Measurements from ENCODE around the gene ABI3BP.
A peak's percentile ranks its signal among the peaks of the same experiment; 100 is the strongest.
"Not testable (repeated sequence)": the region's sequence is repeated elsewhere in the genome, so short reads cannot be mapped to it uniquely, and the experiment has no call there.

ABI3BP gene

DNA sequence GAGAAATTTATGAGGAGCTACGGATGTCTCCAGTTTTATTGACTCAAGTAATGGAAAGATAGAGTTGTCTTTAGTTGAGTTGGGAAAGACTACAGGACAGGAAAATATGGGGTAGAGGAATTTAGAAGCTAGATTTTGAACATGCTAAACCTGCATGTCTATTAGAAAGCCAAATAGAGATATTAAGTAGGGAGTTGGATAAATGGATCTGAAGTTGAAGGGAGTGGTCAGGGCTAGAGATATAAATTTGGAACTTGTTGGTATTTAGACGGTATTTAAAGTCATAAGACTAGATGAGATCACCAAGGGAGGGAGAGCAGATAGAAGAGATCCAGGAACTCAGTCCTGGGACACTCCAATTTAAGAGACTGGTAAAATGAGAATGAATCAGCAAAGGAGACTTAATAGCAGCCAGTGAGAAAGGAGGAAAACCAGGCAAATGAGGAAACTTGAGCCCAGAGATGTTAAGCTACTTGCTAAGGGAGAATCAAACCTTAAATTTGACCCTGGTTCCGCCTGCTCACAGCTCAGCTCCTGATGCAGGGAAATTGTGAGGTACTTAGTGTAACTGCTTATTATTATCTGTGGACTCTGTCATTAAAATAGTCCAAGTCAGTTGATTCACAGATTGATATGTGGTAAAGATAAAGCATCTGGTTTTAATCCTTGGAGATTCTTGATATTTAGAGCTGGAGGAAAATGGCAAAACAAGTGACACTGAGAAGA, 35.8 kb downstream of the ABI3BP start:
- TF ChIP-seq, protein P1, sequence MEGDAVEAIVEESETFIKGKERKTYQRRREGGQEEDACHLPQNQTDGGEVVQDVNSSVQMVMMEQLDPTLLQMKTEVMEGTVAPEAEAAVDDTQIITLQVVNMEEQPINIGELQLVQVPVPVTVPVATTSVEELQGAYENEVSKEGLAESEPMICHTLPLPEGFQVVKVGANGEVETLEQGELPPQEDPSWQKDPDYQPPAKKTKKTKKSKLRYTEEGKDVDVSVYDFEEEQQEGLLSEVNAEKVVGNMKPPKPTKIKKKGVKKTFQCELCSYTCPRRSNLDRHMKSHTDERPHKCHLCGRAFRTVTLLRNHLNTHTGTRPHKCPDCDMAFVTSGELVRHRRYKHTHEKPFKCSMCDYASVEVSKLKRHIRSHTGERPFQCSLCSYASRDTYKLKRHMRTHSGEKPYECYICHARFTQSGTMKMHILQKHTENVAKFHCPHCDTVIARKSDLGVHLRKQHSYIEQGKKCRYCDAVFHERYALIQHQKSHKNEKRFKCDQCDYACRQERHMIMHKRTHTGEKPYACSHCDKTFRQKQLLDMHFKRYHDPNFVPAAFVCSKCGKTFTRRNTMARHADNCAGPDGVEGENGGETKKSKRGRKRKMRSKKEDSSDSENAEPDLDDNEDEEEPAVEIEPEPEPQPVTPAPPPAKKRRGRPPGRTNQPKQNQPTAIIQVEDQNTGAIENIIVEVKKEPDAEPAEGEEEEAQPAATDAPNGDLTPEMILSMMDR (IDR thresholded peaks at IDR 0.05; ENCODE audit: low read depth, low read length) = no peak
- no peak overlapping the region for H3K4me3 ChIP-seq (ENCODE audit: low read depth, low read length)

DNA sequence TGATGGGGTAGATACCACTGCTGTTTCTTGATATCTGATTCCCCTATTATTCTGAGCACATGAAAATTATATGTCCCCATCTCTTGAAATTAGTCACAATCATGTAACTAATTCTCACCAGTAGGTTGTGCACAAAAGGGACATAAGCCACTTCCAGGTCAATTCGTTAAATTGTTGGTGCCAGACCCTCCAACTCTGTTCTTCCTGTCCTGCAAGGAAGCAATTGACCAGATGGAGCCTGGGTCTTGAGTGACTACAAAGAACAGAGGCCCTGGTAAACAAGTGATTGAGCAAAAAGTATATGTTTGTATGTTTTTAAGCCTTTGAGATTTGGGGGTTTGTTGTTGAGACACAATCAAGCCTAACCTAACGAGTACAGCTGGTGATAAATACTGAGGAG, 36.9 kb downstream of the ABI3BP start:
- TF ChIP-seq, protein P1 (IDR thresholded peaks at IDR 0.05; ENCODE audit: low read depth, low read length) = no peak
- no peak overlapping the region for H3K4me3 ChIP-seq (ENCODE audit: low read depth, low read length)

DNA sequence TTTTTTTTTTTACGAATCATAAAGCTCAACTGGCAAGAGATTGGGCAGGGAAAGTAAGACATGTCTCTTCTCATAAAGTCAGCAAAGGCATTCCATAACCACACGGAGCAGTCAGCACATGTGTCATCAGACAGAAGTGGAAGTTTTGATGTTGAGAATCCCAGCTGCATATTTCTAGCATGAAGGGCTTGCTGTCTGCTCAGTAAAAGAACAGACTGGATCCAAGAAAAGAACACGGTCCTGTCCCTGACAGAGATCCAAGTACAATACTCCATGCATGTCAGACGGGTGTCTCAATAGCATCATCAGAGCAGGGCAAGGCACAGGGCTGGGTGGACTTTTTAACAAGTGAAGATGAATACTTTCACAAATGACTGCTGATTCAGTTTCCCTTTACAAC, 38.2 kb downstream of the ABI3BP start:
- H3K4me3 ChIP-seq (ENCODE audit: low read depth, low read length) = peak overlapping the region; percentile 11; the same call in 1 of the 2 replicates
- TF ChIP-seq, protein P1 (IDR thresholded peaks at IDR 0.05; ENCODE audit: low read depth, low read length) = no peak

DNA sequence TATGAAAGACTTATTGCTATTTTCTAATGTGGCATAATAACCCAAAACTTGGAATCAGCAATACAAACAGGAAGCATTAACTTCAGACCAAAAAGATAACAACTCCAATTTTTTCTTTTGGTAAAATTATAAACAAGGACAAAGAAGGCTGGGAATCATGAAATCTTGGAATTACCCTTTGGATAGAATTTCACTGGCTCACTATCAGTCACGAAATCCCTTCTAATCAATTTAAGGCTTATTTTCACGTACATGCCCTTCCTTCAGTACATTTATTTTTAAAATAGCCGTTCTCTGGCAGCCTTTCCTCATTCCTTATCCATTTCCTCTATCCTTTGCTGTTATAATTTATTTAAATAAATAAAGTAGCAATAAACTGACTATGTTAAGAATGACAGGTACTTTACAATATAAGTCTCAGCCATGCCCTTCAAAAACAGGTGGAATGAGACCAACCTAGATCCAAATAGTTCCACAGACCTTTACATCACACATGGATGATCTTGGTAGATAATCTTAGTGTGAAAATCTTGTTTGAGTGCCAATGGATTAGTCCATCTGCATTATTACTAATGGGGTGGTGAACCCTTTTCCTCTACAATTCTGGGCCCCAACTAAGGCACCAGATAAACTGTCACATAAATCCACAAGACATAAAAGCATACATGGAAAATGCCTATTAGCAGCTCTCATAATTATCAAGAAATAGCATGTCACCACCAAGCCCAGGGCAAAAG, 38.9 kb downstream of the ABI3BP start:
- TF ChIP-seq, protein P1 (IDR thresholded peaks at IDR 0.05; ENCODE audit: low read depth, low read length) = no peak
- H3K4me3 ChIP-seq (ENCODE audit: low read depth, low read length) = no peak overlapping the region

- no peak overlapping the region for H3K4me3 ChIP-seq (ENCODE audit: low read depth, low read length)
These were observed 40.1 kb downstream of the ABI3BP start for GRCh38 chr3:100953103-100953502.

GRCh38 chr3:100947119-100947518, 46.1 kb downstream of the ABI3BP start:
- H3K4me3 ChIP-seq (ENCODE audit: low read depth, low read length) = no peak overlapping the region
- TF ChIP-seq, protein P1 (IDR thresholded peaks at IDR 0.05; ENCODE audit: low read depth, low read length) = no peak

More at GRCh38 chr3:100953103-100953502, 40.1 kb downstream of the ABI3BP start:
- TF ChIP-seq, protein P1 (IDR thresholded peaks at IDR 0.05; ENCODE audit: low read depth, low read length) = no peak

GRCh38 chr3:100946096-100946495, 47.1 kb downstream of the ABI3BP start:
- not testable (repeated sequence) for H3K4me3 ChIP-seq (ENCODE audit: low read depth, low read length)

Data from WI38 (cell line).